NCI-H345 treated with DMSO at 0.1 percent for 48 hours (cell line): Measurements from ENCODE around the gene PDE6A.
A peak's percentile ranks its signal among the peaks of the same experiment; 100 is the strongest.

ENCODE experiments used
- DNase-seq: peaks from one replicate; lab custom pipeline; 2025; ENCODE audit not compliant: unreplicated experiment; lab: John Stamatoyannopoulos, UW

Gene PDE6A

GRCh38 chr5:149840226-149840825, 104.3 kb downstream of the PDE6A start:
- no peak for DNase-seq

GRCh38 chr5:149839761-149840160, 104.8 kb downstream of the PDE6A start:
- no peak for DNase-seq

GRCh38 chr5:149838881-149839739, 105.5 kb downstream of the PDE6A start:
- DNase-seq, result no peak

- DNase-seq, result peak; percentile 58
Observed at GRCh38 chr5:149837680-149838269, 106.8 kb downstream of the PDE6A start.

- no peak for DNase-seq
Observed at GRCh38 chr5:149836451-149837139, 108.0 kb downstream of the PDE6A start.

GRCh38 chr5:149834246-149834855, 110.2 kb downstream of the PDE6A start:
- peak; percentile 54 for DNase-seq

GRCh38 chr5:149833116-149833827, 111.3 kb downstream of the PDE6A start:
- no peak for DNase-seq

- DNase-seq, result no peak
Observed at GRCh38 chr5:149832636-149833035, 112.0 kb downstream of the PDE6A start.

- DNase-seq, result no peak
Observed at GRCh38 chr5:149831492-149831891, 113.1 kb downstream of the PDE6A start.

GRCh38 chr5:149830579-149830978, 114.0 kb downstream of the PDE6A start:
- no peak for DNase-seq

GRCh38 chr5:149829954-149830353, 114.6 kb downstream of the PDE6A start:
- DNase-seq, result no peak

GRCh38 chr5:149828161-149829011, 116.2 kb downstream of the PDE6A start:
- DNase-seq, result peak; percentile 71

- DNase-seq, result no peak
Observed at GRCh38 chr5:149827546-149827945, 117.0 kb downstream of the PDE6A start.

- DNase-seq, result no peak
Observed at GRCh38 chr5:149827086-149827485, 117.5 kb downstream of the PDE6A start.

GRCh38 chr5:149826574-149826973, 118.0 kb downstream of the PDE6A start:
- DNase-seq, result no peak

GRCh38 chr5:149824846-149825245, 119.7 kb downstream of the PDE6A start:
- no peak for DNase-seq

GRCh38 chr5:149824120-149824519, 120.5 kb downstream of the PDE6A start:
- no peak for DNase-seq

- no peak for DNase-seq
Observed at GRCh38 chr5:149823375-149823774, 121.2 kb downstream of the PDE6A start.

- DNase-seq, result no peak
Observed at GRCh38 chr5:149822301-149822700, 122.3 kb downstream of the PDE6A start.
